NCI-H524 (cell line): ENCODE measurements around the gene WFIKKN1.
A peak's percentile ranks its signal among the peaks of the same experiment; 100 is the strongest.

Source experiments
- DNase-seq, 2 experiments: peaks; one replicate each; lab custom pipeline; 2025; lab: John Stamatoyannopoulos, UW

The WFIKKN1 gene

GRCh38 chr16:624526-625070 lies 6.2 kb upstream of the WFIKKN1 start:
- DNase-seq: no peak

- no peak for DNase-seq
Observed at GRCh38 chr16:625117-625976, 5.4 kb upstream of the WFIKKN1 start.

GRCh38 chr16:625977-626765 lies 4.6 kb upstream of the WFIKKN1 start:
- no peak for DNase-seq

- no peak for DNase-seq
Observed at GRCh38 chr16:626787-627453, 3.9 kb upstream of the WFIKKN1 start.

GRCh38 chr16:627454-628239 lies 3.1 kb upstream of the WFIKKN1 start:
- no peak for DNase-seq

GRCh38 chr16:628321-629061 lies 2.3 kb upstream of the WFIKKN1 start:
- no peak for DNase-seq

GRCh38 chr16:629185-629832 lies 1.5 kb upstream of the WFIKKN1 start:
- peak; percentile 78 to 94 for DNase-seq

GRCh38 chr16:629833-630248 lies 944 bp upstream of the WFIKKN1 start:
- peak in 1 of 2 experiments; percentile 55 for DNase-seq

GRCh38 chr16:630249-630814 lies 453 bp upstream of the WFIKKN1 start:
- DNase-seq: no peak

GRCh38 chr16:631808-632358 lies 1.1 kb downstream of the WFIKKN1 start:
- DNase-seq: no peak

- DNase-seq: no peak
Observed at GRCh38 chr16:632486-633335, 1.9 kb downstream of the WFIKKN1 start.

- DNase-seq: no peak
Observed at GRCh38 chr16:633336-634050, 2.7 kb downstream of the WFIKKN1 start.

- DNase-seq: no peak
Observed at GRCh38 chr16:634051-634670, 3.4 kb downstream of the WFIKKN1 start.

GRCh38 chr16:634996-635395 lies 4.2 kb downstream of the WFIKKN1 start:
- DNase-seq: no peak

GRCh38 chr16:635573-636205 lies 4.9 kb downstream of the WFIKKN1 start:
- DNase-seq: no peak

GRCh38 chr16:636206-637080 lies 5.7 kb downstream of the WFIKKN1 start, which contains the start of gene METTL26:
Gene METTL26 (minus strand): TSS chr16:636305. CDS start chr16:636290, 15 bp downstream.
- peak; percentile 96 to 97 for DNase-seq
